Spleen (tissue), 11 donors: ENCODE data around the gene ZRANB1. TPM values are rescaled to one million over a fixed set of nuclear protein-coding genes. Genes with fewer than 3 reads are reported as not detected.

Source experiments
- DNase-seq: peaks from one replicate; pipeline ENCODE4 v3.0.0-alpha.2; 2020
- H3K27ac ChIP-seq, 8 donors: fragments of 200-600 bp; sonication (generic) in 7 of 8; 1 replicate in 4 of 8; 2 replicates in 4 of 8; pipeline versions ENCODE4 v1.5.0 to v1.8.0; 2016 to 2021; ENCODE audit warnings: inconsistent platforms in 4 of 8, mild to moderate bottlenecking in 4 of 8, moderate library complexity in 1 of 8
- H3K27me3 ChIP-seq, 7 donors: fragments of 200-600 bp; sonication (generic) in 6 of 7; replicated peaks in 1 of 7; 1 replicate in 4 of 7; 2 replicates in 3 of 7; pipeline versions ENCODE4 v1.5.0 to v1.8.0; 2016 to 2021; ENCODE audit warnings: inconsistent platforms in 3 of 7, mild to moderate bottlenecking in 1 of 7
- H3K36me3 ChIP-seq, 6 donors: fragments of 200-600 bp; sonication (generic) in 5 of 6; 1 replicate in 4 of 6; 2 replicates in 2 of 6; pipeline versions ENCODE4 v1.5.0 to v1.8.0; 2016 to 2021; ENCODE audit warnings: inconsistent platforms in 2 of 6
- H3K4me1 ChIP-seq, 6 donors: fragments of 200-600 bp; sonication (generic) in 5 of 6; 1 replicate in 3 of 6; 2 replicates in 3 of 6; pipeline versions ENCODE4 v1.5.0 to v1.8.0; 2016 to 2021; ENCODE audit warnings: inconsistent platforms in 3 of 6
- H3K4me3 ChIP-seq, 8 donors: fragments of 200-600 bp; sonication (generic) in 7 of 8; 1 replicate in 4 of 8; 2 replicates in 4 of 8; pipeline versions ENCODE4 v1.5.0 to v1.8.0; 2016 to 2021; ENCODE audit warnings: inconsistent platforms in 4 of 8, mild to moderate bottlenecking in 4 of 8, moderate library complexity in 2 of 8
- H3K9me3 ChIP-seq, 8 donors: fragments of 200-600 bp; sonication (generic) in 7 of 8; 1 replicate in 4 of 8; 2 replicates in 4 of 8; pipeline versions ENCODE4 v1.5.0 to v1.8.0; 2016 to 2021; ENCODE audit warnings: inconsistent platforms in 4 of 8
- CTCF ChIP-seq, 11 experiments: fragments of 200-600 bp in 7 of 11; fragments of 450-650 bp in 4 of 11; sonication (generic) in 4 of 11; IDR thresholded peaks in 8 of 11; conservative IDR thresholded peaks in 3 of 11; 1 replicate in 7 of 11; 2 replicates in 4 of 11; pipeline versions ENCODE4 v1.4.0 to v1.8.0; 2016 to 2021; ENCODE audit warnings: antibody characterized with exemption in 11 of 11, inconsistent platforms in 4 of 11, mild to moderate bottlenecking in 1 of 11
- POLR2A ChIP-seq, 3 donors: fragments of 450-650 bp; IDR thresholded peaks; one replicate each; pipeline ENCODE4 v1.5.1; 2017; ENCODE audit warnings: antibody characterized with exemption in 3 of 3, mild to moderate bottlenecking in 1 of 3
- POLR2AphosphoS5 ChIP-seq, 3 donors: sonication (generic); formaldehyde crosslinking; IDR thresholded peaks; one replicate each; pipeline ENCODE4 v1.5.1; 2017; ENCODE audit warnings: antibody characterized with exemption in 3 of 3
- WGBS, 5 donors: extraction: QIAGEN DNeasy Blood & Tissue Kit in 3 of 5; methylation state at CpG; one replicate each; pipeline versions ENCODE4 v1.1.5 to v1.1.7; 2013 to 2018; 5-methylcytosine and 5-hydroxymethylcytosine counted together
- intact Hi-C: fragments of 100-400 bp; cut with DNase I; formaldehyde crosslinking; loops from one replicate; pipeline ENCODE4 v1.15.0; 2023; ENCODE audit warnings: low total_unique reads
- polyA plus RNA-seq, 3 donors: library from polyadenylated mRNA; stranded (reverse); fragments of 200-250 nt; gene quantifications; one replicate each; pipeline ENCODE4 v1.2.1, GENCODE V29; 2013
- total RNA-seq, 7 donors: library from RNA; depleted of rRNA in 3 of 7; stranded (reverse); fragments of >200 nt in 3 of 7; fragmentation: NEBNext Ultra II Directional in 4 of 7; extraction: Animal tissue kit (Norgen Biotek cat#: 25700) in 4 of 7; gene quantifications; one replicate each; pipeline versions ENCODE4 v1.1.0 to v1.2.1, GENCODE V29; 2016 to 2021
- donor health status: healthy with polysubstance abuse.
- donor health status: DM: no; HTN: no; CAD: no; lungs with moderate emphysema.
- donor health status: DM: no; HTN: no; CAD: no.
- donor health status: Bipolar disorder and iron deficiency.
- donor health status: healthy.
- donor health status: DM: no; HTN: no; CAD: no.
- donor health status: DM: yes; HTN: yes; CAD: no.

Gene ZRANB1
- total and polyA plus RNA-seq, 10 donors: 5.0 to 28.8 (median 17.7) TPM

GRCh38 chr10:124997306-124997705 is 55.4 kb downstream of the ZRANB1 start:
- intact Hi-C loops: no loop called here

GRCh38 chr10:124997771-124998623 is 56.1 kb downstream of the ZRANB1 start:
- Histone ChIP-seq H3K27me3 (no peaks in the 10 kb centered on the region), H3K4me3 (no peak overlapping the region), H3K9me3 (no peaks in the 10 kb centered on the region), H3K27ac (peak overlapping the region in 2 of 8 donors; percentile 49 to 65), H3K4me1 (peaks cover 0 to 46% (median 21%) of the 10 kb centered on the region in 6 donors), H3K36me3 (peaks cover 0 to 100% (median 52%) of the 10 kb centered on the region in 6 donors)
- DNase-seq: peak; percentile 66
- intact Hi-C loops: no loop called here
- TF ChIP-seq POLR2AphosphoS5 (IDR thresholded peaks at IDR 0.05) (peak in 1 of 3 donors; percentile 49), CTCF (IDR thresholded peaks at IDR 0.05 in 8 of 11, conservative IDR thresholded peaks at IDR 0.05 in 3 of 11) (no peak)
- 81 to 91% (median 87%) methylated on average over 10 to 35 of the region's 35 CpGs for WGBS, 5 donors

More at GRCh38 chr10:124997306-124997705, 55.4 kb downstream of the ZRANB1 start:
- no peaks in the 10 kb centered on the region for H3K27me3 ChIP-seq
- H3K9me3 ChIP-seq: no peaks in the 10 kb centered on the region
- no peak overlapping the region for H3K4me3 ChIP-seq
- TF ChIP-seq CTCF (IDR thresholded peaks at IDR 0.05 in 8 of 11, conservative IDR thresholded peaks at IDR 0.05 in 3 of 11) (no peak), POLR2AphosphoS5 (IDR thresholded peaks at IDR 0.05) (no peak), POLR2A (IDR thresholded peaks at IDR 0.05) (no peak)
- DNase-seq: no peak
- peaks cover 0 to 46% (median 20%) of the 10 kb centered on the region in 6 donors for H3K4me1 ChIP-seq
- no peak overlapping the region for H3K27ac ChIP-seq
- WGBS, 5 donors: 88 to 98% (median 95%) methylated on average over 11 of the region's 11 CpGs
- H3K36me3 ChIP-seq: peaks cover 0 to 100% (median 48%) of the 10 kb centered on the region in 6 donors

- Histone ChIP-seq H3K9me3 (no peaks in the 10 kb centered on the region), H3K27ac (peak overlapping the region in 5 of 8 donors; percentile 26 to 65 (median 49)), H3K36me3 (peaks cover 0 to 100% (median 50%) of the 10 kb centered on the region in 6 donors), H3K4me1 (peaks cover 4 to 54% (median 26%) of the 10 kb centered on the region in 6 donors), H3K4me3 (no peak overlapping the region), H3K27me3 (no peaks in the 10 kb centered on the region)
- TF ChIP-seq POLR2AphosphoS5 (IDR thresholded peaks at IDR 0.05) (peak in 1 of 3 donors; percentile 61), CTCF (IDR thresholded peaks at IDR 0.05 in 8 of 11, conservative IDR thresholded peaks at IDR 0.05 in 3 of 11) (no peak), POLR2A (IDR thresholded peaks at IDR 0.05) (no peak)
- DNase-seq: peak; percentile 66
- WGBS, 5 donors: 75 to 84% (median 80%) methylated on average over 9 to 16 of the region's 16 CpGs
- intact Hi-C loops: no loop called here
These were observed 56.8 kb downstream of the ZRANB1 start for GRCh38 chr10:124998624-124999291.
